K562 (cell line): ENCODE results near the gene ADAM10. TPM values are rescaled to one million over a fixed set of nuclear protein-coding genes. Genes with fewer than 3 reads are reported as not detected.
A peak's percentile ranks its signal among the peaks of the same experiment; 100 is the strongest.

ENCODE experiments used
- ATAC-seq: fragments of 200-7000 bp; cut with Tn5 transposase; 3 replicates; pipeline ENCODE4 v1.9.1; 2020; ENCODE audit warnings: moderate library complexity
- BruUV-seq: library from RNA; stranded (reverse); fragments of 400-500 nt; replicated peaks from 2 replicates; lab custom pipeline; 2021; lab: Mats Ljungman, UMichigan
- CTCF ChIA-PET: fragments of 300-600 bp; formaldehyde crosslinking; extraction: SDS; loops from one replicate; lab custom pipeline; 2021; ENCODE audit warnings: low intra/inter-chr PET ratio; lab: Yijun Ruan, JAX
- POLR2A ChIA-PET: fragments of 300-600, 350-650 bp; sonication (Branson Sonifier 250); formaldehyde crosslinking; extraction: SDS; loops from one replicate; lab custom pipeline; 2021; ENCODE audit warnings: antibody characterized with exemption, inconsistent platforms; lab: Yijun Ruan, JAX
- DNase-seq, 4 experiments: peaks; one replicate each; pipeline versions ENCODE4 v3.0.0 to v3.0.0-alpha.2; 2011 to 2018; ENCODE audit warnings: low spot score in 3 of 4, mixed read lengths in 3 of 4; ENCODE audit errors: extremely low read depth in 1 of 4
- FAIRE-seq: peaks from 2 replicates; lab custom pipeline; 2011; peaks lifted over from hg19 to GRCh38; lab: Jason Lieb, UNC
- H2AFZ ChIP-seq: 2 replicates; pipeline ENCODE4 v1.6.0; 2011; ENCODE audit warnings: low read depth, low read length, control low read depth, inconsistent platforms
- H3K27ac ChIP-seq: fragments of 200-600 bp; 3 replicates; pipeline ENCODE4 v1.8.0; 2011; ENCODE audit warnings: low read depth, mild to moderate bottlenecking, control low read depth, inconsistent platforms, low read length, moderate library complexity, mixed read lengths; ENCODE audit errors: extremely low read depth
- H3K27me3 ChIP-seq, 2 experiments: fragments of 300-600 bp in 1 of 2; 2 replicates in 1 of 2; 3 replicates in 1 of 2; pipeline versions ENCODE4 v1.6.0 to v1.8.0; 2011; ENCODE audit warnings: inconsistent platforms in 2 of 2, low read length in 2 of 2, mild to moderate bottlenecking in 1 of 2, mixed read lengths in 1 of 2, moderate library complexity in 1 of 2; ENCODE audit not compliant: control insufficient read depth in 2 of 2, insufficient read depth in 2 of 2
- H3K36me3 ChIP-seq: fragments of 300-600 bp; 3 replicates; pipeline ENCODE4 v1.8.0; 2011; ENCODE audit warnings: mild to moderate bottlenecking, low read length, inconsistent platforms; ENCODE audit not compliant: control insufficient read depth, insufficient read depth
- H3K4me1 ChIP-seq, 2 experiments: fragments of 200-600 bp in 1 of 2; replicated peaks in 1 of 2; 2 replicates in 1 of 2; 3 replicates in 1 of 2; pipeline versions ENCODE4 v1.5.1 to v1.8.0; 2011; ENCODE audit warnings: inconsistent platforms in 2 of 2, low read length in 2 of 2, mild to moderate bottlenecking in 1 of 2, mixed read lengths in 1 of 2, moderate library complexity in 1 of 2; ENCODE audit not compliant: control insufficient read depth in 2 of 2, insufficient read depth in 2 of 2
- H3K4me2 ChIP-seq: 2 replicates; pipeline ENCODE4 v1.6.1; 2011; ENCODE audit warnings: low read length, control low read depth, inconsistent platforms, mixed read lengths; ENCODE audit not compliant: insufficient read depth
- H3K4me3 ChIP-seq: fragments of 200-600 bp; sonication (generic), shearing (Covaris generic); 2 replicates; pipeline ENCODE4 v1.5.1; 2016; ENCODE audit warnings: control low read depth, inconsistent platforms
- H3K79me2 ChIP-seq: fragments of 200-600 bp; 3 replicates; pipeline ENCODE4 v1.8.0; 2011; ENCODE audit warnings: low read length, inconsistent platforms; ENCODE audit not compliant: control insufficient read depth, insufficient read depth
- H3K9ac ChIP-seq, 2 experiments: 2 replicates each; pipeline versions ENCODE4 v1.6.0 to v1.6.1; 2011; ENCODE audit warnings: low read depth in 2 of 2, low read length in 2 of 2, control low read depth in 1 of 2, inconsistent platforms in 1 of 2, mild to moderate bottlenecking in 1 of 2, mixed read lengths in 1 of 2; ENCODE audit not compliant: insufficient read depth in 1 of 2
- H3K9me1 ChIP-seq: one replicate; pipeline ENCODE4 v1.6.0; 2011; ENCODE audit warnings: inconsistent platforms, mild to moderate bottlenecking, low read length, moderate library complexity; ENCODE audit not compliant: control insufficient read depth, insufficient read depth
- H3K9me3 ChIP-seq: replicated peaks from 2 replicates; pipeline ENCODE4 v1.5.1; 2011; ENCODE audit warnings: low read depth, low read length, inconsistent platforms; ENCODE audit not compliant: control insufficient read depth, insufficient read depth
- H4K20me1 ChIP-seq: replicated peaks from 2 replicates; pipeline ENCODE4 v1.6.1; 2011; ENCODE audit warnings: low read length, inconsistent platforms, mixed read lengths; ENCODE audit not compliant: control insufficient read depth, insufficient read depth
- ILK ChIP-seq: fragments of 450-650 bp; IDR thresholded peaks from 2 replicates; pipeline ENCODE4 v1.6.1; 2016; ENCODE audit warnings: missing genetic modification characterization, low read depth, mild to moderate bottlenecking, missing compliant biosample characterization, moderate library complexity, borderline replicate concordance
- STAT5A ChIP-seq: IDR thresholded peaks from 2 replicates; pipeline ENCODE4 v1.6.1; 2012; ENCODE audit warnings: low read length, inconsistent platforms, borderline replicate concordance
- ZBTB40 ChIP-seq, 2 experiments: fragments of 450-650 bp in 1 of 2; sonication (generic) in 1 of 2; formaldehyde crosslinking in 1 of 2; IDR thresholded peaks; 2 replicates each; pipeline versions ENCODE4 v1.7.1 to v1.9.0; 2016 to 2022; ENCODE audit warnings: inconsistent platforms in 1 of 2, mild to moderate bottlenecking in 1 of 2, missing genetic modification reagents in 1 of 2
- ZBTB43 ChIP-seq: sonication (generic); formaldehyde crosslinking; IDR thresholded peaks from 2 replicates; pipeline ENCODE4 v1.8.0; 2023; ENCODE audit warnings: mild to moderate bottlenecking, missing genetic modification reagents
- ZBTB9 ChIP-seq: fragments of 450-650 bp; formaldehyde crosslinking; IDR thresholded peaks from 2 replicates; pipeline ENCODE4 v1.4.0; 2020; ENCODE audit warnings: mild to moderate bottlenecking, moderate library complexity
- ZFPM2 ChIP-seq: fragments of 250-450 bp; sonication (Bioruptor Pico); IDR thresholded peaks from 2 replicates; pipeline ENCODE4 v1.5.1; 2022; ENCODE audit warnings: mild to moderate bottlenecking
- ZNF277 ChIP-seq: fragments of 250-450 bp; sonication (Bioruptor Pico); IDR thresholded peaks from 2 replicates; pipeline ENCODE4 v1.8.0; 2022; ENCODE audit warnings: inconsistent platforms, mild to moderate bottlenecking, moderate library complexity, borderline replicate concordance
- ZSCAN29 ChIP-seq: fragments of 450-650 bp; IDR thresholded peaks from 2 replicates; pipeline ENCODE4 v1.6.1; 2017
- WGBS: fragments of 100-300 bp; shearing (Covaris generic); methylation state at CpG from one replicate; pipeline ENCODE4 v1.1.6; 2016; ENCODE audit warnings: low coverage, mixed read lengths; ENCODE audit not compliant: insufficient coverage; ENCODE audit errors: missing lambda C conversion rate; 5-methylcytosine and 5-hydroxymethylcytosine counted together
- in situ Hi-C: fragments of 300-500 bp; cut with MboI; formaldehyde crosslinking; loops from 4 replicates; pipeline ENCODE4 v1.15.0; 2018; ENCODE audit warnings: inconsistent platforms, mixed read lengths
- intact Hi-C: fragments of 100-400 bp; cut with micrococcal nuclease; formaldehyde crosslinking; loops from 2 replicates; pipeline ENCODE4 v1.14.2; 2022
- polyA plus RNA-seq, 8 experiments: library from polyadenylated mRNA; depleted of rRNA in 4 of 8; stranded (reverse) in 5 of 8; unstranded in 3 of 8; fragments of >200 nt; fragmentation: Nextera tagmentation in 2 of 8; fragmentation: Illumina TruSeq in 1 of 8; extraction: Ambion mirVana in 2 of 8; extraction: Trizol in 1 of 8; gene quantifications; 2 replicates each; pipeline versions ENCODE4 v1.2.1 to v1.2.3, GENCODE V29; 2011 to 2014; ENCODE audit warnings: inconsistent platforms in 1 of 8, missing spikeins in 1 of 8
- total RNA-seq, 7 experiments: library from RNA; depleted of rRNA in 6 of 7; stranded (reverse); fragments of >200 nt in 6 of 7; fragmentation: Illumina TruSeq in 2 of 7; extraction: Trizol in 2 of 7; gene quantifications; 2 replicates each; pipeline versions ENCODE4 v1.2.1 to v1.2.3, GENCODE V29; 2011 to 2021; ENCODE audit warnings: low replicate concordance in 1 of 7

ADAM10 gene
- total and polyA plus RNA-seq, 9 of the 15 experiments (the other 6 are each of a cell fraction or from before 2014, with no cell fraction given), result 11.9 to 152 (median 57.3) TPM

- in situ Hi-C loops (no loop called here), intact Hi-C loops (no loop called here)
- H3K4me1 ChIP-seq, result no peaks in the 10 kb centered on the region
- no peak overlapping the region for H3K4me3 ChIP-seq
- no peak overlapping the region for H3K27ac ChIP-seq
- FAIRE-seq (no peak), DNase-seq (no peak), ATAC-seq (no peak)
- H3K36me3 ChIP-seq, result peaks cover 45% of the 10 kb centered on the region; the same call in 2 of the 3 replicates
- H2AFZ ChIP-seq, result no peak overlapping the region
- TSS peak; percentile 21 for BruUV-seq
- H3K79me2 ChIP-seq, result peaks cover 60% of the 10 kb centered on the region
- no peaks in the 10 kb centered on the region for H3K9me3 ChIP-seq
- POLR2A ChIA-PET, result interaction anchor here (1.6 kb wide), 1 partner anchor 55 kb away, joined by 3 read pairs; the partner anchor contains the start of gene MINDY2
- H3K9me1 ChIP-seq, result no peaks in the 10 kb centered on the region
- CTCF ChIA-PET, result no interaction called here
- H3K27me3 ChIP-seq, result no peaks in the 10 kb centered on the region
- 86% methylated on average over 4 of the region's 4 CpGs for WGBS
- H4K20me1 ChIP-seq, result no peaks in the 10 kb centered on the region
- H3K9ac ChIP-seq, result no peak overlapping the region
- H3K4me2 ChIP-seq, result no peak overlapping the region
- TF ChIP-seq ZSCAN29, result no peak
- TF ChIP-seq ZBTB43 (CRISPR knock-in tag), result no peak
- no peak for TF ChIP-seq STAT5A
- peak; percentile 21; the same call in 1 of the 2 replicates for TF ChIP-seq ZFPM2 (CRISPR knock-in tag)
- no peak for TF ChIP-seq ILK
- TF ChIP-seq ZBTB9 (CRISPR knock-in tag), result no peak
- TF ChIP-seq ZNF277 (CRISPR knock-in tag), result peak; percentile 96
- no peak for TF ChIP-seq ZBTB40 (IDR thresholded peaks at IDR 0.05)
- no peak for TF ChIP-seq ZBTB40 (CRISPR knock-in tag; IDR thresholded peaks at IDR 0.05)
Observed at GRCh38 chr15:58716027-58716426, 33.5 kb downstream of the ADAM10 start.
